ENCODE results near the gene MSH5. TPM values are rescaled to one million over a fixed set of nuclear protein-coding genes. Genes with fewer than 3 reads are reported as not detected.
A peak's percentile ranks its signal among the peaks of the same experiment; 100 is the strongest.

Gene MSH5
- total and polyA plus RNA-seq, 9 of the 15 experiments (the other 6 are each of a cell fraction or from before 2014, with no cell fraction given): 12.5 to 104 (median 46.6) TPM

- TF ChIP-seq STAT6 (CRISPR knock-in tag; IDR thresholded peaks at IDR 0.05): peak; percentile 53; the same call in 1 of the 2 replicates
- TF ChIP-seq PHF8 (IDR thresholded peaks at IDR 0.05; ENCODE audit: borderline replicate concordance, low read length): no peak
- TF ChIP-seq ELK1 (CRISPR knock-in tag; IDR thresholded peaks at IDR 0.05): no peak
- no peak for TF ChIP-seq NFIC (IDR thresholded peaks at IDR 0.05)
- no peak for TF ChIP-seq FIP1L1 (IDR thresholded peaks at IDR 0.05; ENCODE audit: low read depth, low read length, poor library complexity, severe bottlenecking)
- TF ChIP-seq ZFP36 (IDR thresholded peaks at IDR 0.05; ENCODE audit: low read depth, low read length, partially characterized antibody): no peak
- TF ChIP-seq SREBF1 (IDR thresholded peaks at IDR 0.05; ENCODE audit: borderline replicate concordance, low read depth, low read length): no peak
- TF ChIP-seq NFRKB (IDR thresholded peaks at IDR 0.05; ENCODE audit: low read depth): no peak
- TF ChIP-seq VEZF1 (CRISPR knock-in tag; IDR thresholded peaks at IDR 0.05): peak; percentile 30; the same call in 1 of the 2 replicates
- TF ChIP-seq SMARCA4 (IDR thresholded peaks at IDR 0.05): no peak
- TF ChIP-seq RNF2 (IDR thresholded peaks at IDR 0.05): no peak
- TF ChIP-seq, protein P1, sequence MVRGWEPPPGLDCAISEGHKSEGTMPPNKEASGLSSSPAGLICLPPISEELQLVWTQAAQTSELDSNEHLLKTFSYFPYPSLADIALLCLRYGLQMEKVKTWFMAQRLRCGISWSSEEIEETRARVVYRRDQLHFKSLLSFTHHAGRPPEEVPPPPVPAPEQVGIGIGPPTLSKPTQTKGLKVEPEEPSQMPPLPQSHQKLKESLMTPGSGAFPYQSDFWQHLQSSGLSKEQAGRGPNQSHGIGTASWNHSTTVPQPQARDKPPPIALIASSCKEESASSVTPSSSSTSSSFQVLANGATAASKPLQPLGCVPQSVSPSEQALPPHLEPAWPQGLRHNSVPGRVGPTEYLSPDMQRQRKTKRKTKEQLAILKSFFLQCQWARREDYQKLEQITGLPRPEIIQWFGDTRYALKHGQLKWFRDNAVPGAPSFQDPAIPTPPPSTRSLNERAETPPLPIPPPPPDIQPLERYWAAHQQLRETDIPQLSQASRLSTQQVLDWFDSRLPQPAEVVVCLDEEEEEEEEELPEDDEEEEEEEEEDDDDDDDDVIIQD (CRISPR knock-in tag; IDR thresholded peaks at IDR 0.05): no peak
Observed at GRCh38 chr6:31691564-31692108, 48.2 kb upstream of the MSH5 start (continued).
